ENCODE data around the gene PPP6R3. TPM values are rescaled to one million over a fixed set of nuclear protein-coding genes. Genes with fewer than 3 reads are reported as not detected.
"Not testable (repeated sequence)": the region's sequence is repeated elsewhere in the genome, so short reads cannot be mapped to it uniquely, and the experiment has no call there.

Gene PPP6R3
- polyA plus RNA-seq, 1 of the 3 experiments (the other 2 are of a cell fraction): 28.1 TPM

DNA sequence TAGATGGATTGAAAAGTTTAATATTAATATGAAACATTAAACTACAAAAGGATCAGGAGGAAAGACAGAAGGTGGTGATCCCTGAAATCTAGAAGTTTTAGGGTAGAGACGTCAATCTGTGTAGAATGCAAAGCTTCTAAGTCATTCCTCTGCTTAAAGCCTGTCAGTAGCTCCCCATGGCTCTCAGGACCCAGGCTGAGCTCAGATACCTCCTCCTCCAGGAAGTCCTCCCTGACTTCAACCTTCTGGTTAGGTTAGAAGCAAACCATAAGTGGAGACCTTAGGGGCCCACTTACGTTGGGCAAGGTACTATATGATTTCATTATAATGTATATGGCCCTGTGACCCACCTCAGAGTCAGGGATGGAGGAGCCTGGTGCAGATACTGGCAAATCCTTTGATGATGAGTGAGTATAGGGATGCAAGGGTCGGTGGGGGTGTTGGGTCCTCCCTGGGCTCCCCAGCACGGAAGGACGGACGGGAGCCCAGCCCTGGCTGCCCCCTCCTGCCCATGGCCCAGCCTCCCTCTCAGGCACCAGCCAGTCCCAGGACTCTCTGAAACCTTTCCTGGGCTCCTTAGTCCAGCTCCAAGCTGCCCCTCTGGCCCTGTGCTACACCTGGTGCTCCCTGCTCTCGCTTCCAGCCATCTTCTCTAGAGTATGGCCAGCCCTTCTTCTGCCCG lies 3.2 kb upstream of the PPP6R3 start:
- H3K4me2 ChIP-seq: no peak overlapping the region
- no peaks in the 10 kb centered on the region for H3K36me3 ChIP-seq (replicated peaks in 1 of 2; ENCODE audit: control insufficient read depth in 1 of 2, insufficient read depth in 2 of 2, low read length in 1 of 2)
- H2AFZ ChIP-seq (ENCODE audit: low read depth): no peak overlapping the region
- CTCF ChIA-PET: interaction anchor here (1.0 to 1.4 kb wide), 2 partner anchors 185 to 200 kb away, joined by 3 to 5 read pairs; partner anchors contain the start of gene C11orf24
- no peaks in the 10 kb centered on the region for H3K9me3 ChIP-seq
- POLR2A ChIA-PET: no interaction called here
- H4K20me1 ChIP-seq (ENCODE audit: insufficient read depth): peaks cover 10% of the 10 kb centered on the region
- H3K9ac ChIP-seq: no peak overlapping the region
- no peaks in the 10 kb centered on the region for H3K9me2 ChIP-seq
- no peaks in the 10 kb centered on the region for H3K27me3 ChIP-seq (ENCODE audit: insufficient read depth)
- no peak overlapping the region for H3K27ac ChIP-seq (ENCODE audit: low read depth in 2 of 2, low read length in 1 of 2)
- peaks cover 5% of the 10 kb centered on the region for H3F3A ChIP-seq (replicated peaks; ENCODE audit: insufficient read depth)
- TF ChIP-seq GATA2 (CRISPR knock-in tag; IDR thresholded peaks at IDR 0.05) (no peak), YY1 (IDR thresholded peaks at IDR 0.05; ENCODE audit: low read depth) (no peak), USF2 (IDR thresholded peaks at IDR 0.05; ENCODE audit: borderline replicate concordance, low read depth, low read length) (no peak), MEF2A (IDR thresholded peaks at IDR 0.05; ENCODE audit: borderline replicate concordance, low read depth) (no peak)
- TF ChIP-seq, protein P1, sequence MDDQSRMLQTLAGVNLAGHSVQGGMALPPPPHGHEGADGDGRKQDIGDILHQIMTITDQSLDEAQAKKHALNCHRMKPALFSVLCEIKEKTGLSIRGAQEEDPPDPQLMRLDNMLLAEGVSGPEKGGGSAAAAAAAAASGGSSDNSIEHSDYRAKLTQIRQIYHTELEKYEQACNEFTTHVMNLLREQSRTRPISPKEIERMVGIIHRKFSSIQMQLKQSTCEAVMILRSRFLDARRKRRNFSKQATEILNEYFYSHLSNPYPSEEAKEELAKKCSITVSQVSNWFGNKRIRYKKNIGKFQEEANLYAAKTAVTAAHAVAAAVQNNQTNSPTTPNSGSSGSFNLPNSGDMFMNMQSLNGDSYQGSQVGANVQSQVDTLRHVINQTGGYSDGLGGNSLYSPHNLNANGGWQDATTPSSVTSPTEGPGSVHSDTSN (IDR thresholded peaks at IDR 0.05): no peak
- no peak for DNase-seq
- peaks cover 18% of the 10 kb centered on the region for H3K79me2 ChIP-seq (ENCODE audit: insufficient read depth)
- H3K4me1 ChIP-seq (ENCODE audit: control insufficient read depth in 1 of 2, insufficient read depth in 2 of 2, low read depth in 1 of 2, low read length in 1 of 2): peaks cover 0 to 6% of the 10 kb centered on the region in 2 experiments; a peak in 1 of 4 replicates
- 71% methylated on average over 8 of the region's 8 CpGs for WGBS (ENCODE audit: low lambda C conversion rate)
- no peak overlapping the region for H3K4me3 ChIP-seq (ENCODE audit: low read depth in 2 of 2, low read length in 1 of 2)

DNA sequence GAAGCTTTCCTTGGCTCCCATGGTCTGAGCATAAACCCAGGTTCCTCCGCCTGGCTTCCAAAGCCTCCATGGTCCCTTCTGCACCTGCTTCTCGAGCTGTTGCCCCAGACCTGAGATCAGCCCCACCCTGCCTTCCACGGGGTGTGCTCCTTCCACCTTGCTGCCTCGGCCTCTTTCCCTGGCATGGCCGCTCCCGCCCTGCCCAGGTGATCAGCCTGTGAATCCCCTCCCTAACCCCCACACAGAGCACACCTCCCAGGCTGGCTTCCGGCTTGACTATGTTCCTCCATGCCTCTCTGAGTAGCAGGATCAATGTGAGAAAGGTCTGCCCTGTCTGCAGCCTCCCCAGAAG lies 2.7 kb upstream of the PPP6R3 start:
- no peak for DNase-seq
- Histone ChIP-seq H3K36me3 (replicated peaks in 1 of 2; ENCODE audit: control insufficient read depth in 1 of 2, insufficient read depth in 2 of 2, low read length in 1 of 2) (peaks cover 0 to 2% of the 10 kb centered on the region in 2 experiments), H3K9ac (no peak overlapping the region), H3K4me2 (no peak overlapping the region), H3K9me2 (no peaks in the 10 kb centered on the region), H3K27me3 (ENCODE audit: insufficient read depth) (no peaks in the 10 kb centered on the region), H3K4me1 (ENCODE audit: control insufficient read depth in 1 of 2, insufficient read depth in 2 of 2, low read depth in 1 of 2, low read length in 1 of 2) (peaks cover 0 to 10% of the 10 kb centered on the region in 2 experiments; a peak in 2 of 4 replicates), H2AFZ (ENCODE audit: low read depth) (no peak overlapping the region), H3K27ac (ENCODE audit: low read depth in 2 of 2, low read length in 1 of 2) (no peak overlapping the region), H3K9me3 (no peaks in the 10 kb centered on the region), H3K4me3 (ENCODE audit: low read depth in 2 of 2, low read length in 1 of 2) (no peak overlapping the region), H3F3A (replicated peaks; ENCODE audit: insufficient read depth) (peaks cover 5% of the 10 kb centered on the region), H3K79me2 (ENCODE audit: insufficient read depth) (peaks cover 23% of the 10 kb centered on the region), H4K20me1 (ENCODE audit: insufficient read depth) (peaks cover 15% of the 10 kb centered on the region)
- CTCF ChIA-PET: no interaction called here
- 85% methylated on average over 7 of the region's 7 CpGs for WGBS (ENCODE audit: low lambda C conversion rate)
- POLR2A ChIA-PET: no interaction called here
- TF ChIP-seq FOSL2 (IDR thresholded peaks at IDR 0.05; ENCODE audit: borderline replicate concordance, low read depth) (no peak), SIN3A (IDR thresholded peaks at IDR 0.05; ENCODE audit: borderline replicate concordance, low read depth, low read length) (no peak), EZH2phosphoT487 (IDR thresholded peaks at IDR 0.05; ENCODE audit: borderline replicate concordance, low read depth) (no peak), FOXM1 (IDR thresholded peaks at IDR 0.05; ENCODE audit: low read depth) (no peak), SMC3 (IDR thresholded peaks at IDR 0.05; ENCODE audit: low read depth, low read length) (no peak), MXI1 (IDR thresholded peaks at IDR 0.05; ENCODE audit: low read depth, low read length) (no peak), MEF2A (IDR thresholded peaks at IDR 0.05; ENCODE audit: borderline replicate concordance, low read depth) (no peak)
- TF ChIP-seq, protein P2, sequence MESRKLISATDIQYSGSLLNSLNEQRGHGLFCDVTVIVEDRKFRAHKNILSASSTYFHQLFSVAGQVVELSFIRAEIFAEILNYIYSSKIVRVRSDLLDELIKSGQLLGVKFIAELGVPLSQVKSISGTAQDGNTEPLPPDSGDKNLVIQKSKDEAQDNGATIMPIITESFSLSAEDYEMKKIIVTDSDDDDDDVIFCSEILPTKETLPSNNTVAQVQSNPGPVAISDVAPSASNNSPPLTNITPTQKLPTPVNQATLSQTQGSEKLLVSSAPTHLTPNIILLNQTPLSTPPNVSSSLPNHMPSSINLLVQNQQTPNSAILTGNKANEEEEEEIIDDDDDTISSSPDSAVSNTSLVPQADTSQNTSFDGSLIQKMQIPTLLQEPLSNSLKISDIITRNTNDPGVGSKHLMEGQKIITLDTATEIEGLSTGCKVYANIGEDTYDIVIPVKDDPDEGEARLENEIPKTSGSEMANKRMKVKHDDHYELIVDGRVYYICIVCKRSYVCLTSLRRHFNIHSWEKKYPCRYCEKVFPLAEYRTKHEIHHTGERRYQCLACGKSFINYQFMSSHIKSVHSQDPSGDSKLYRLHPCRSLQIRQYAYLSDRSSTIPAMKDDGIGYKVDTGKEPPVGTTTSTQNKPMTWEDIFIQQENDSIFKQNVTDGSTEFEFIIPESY (IDR thresholded peaks at IDR 0.05; ENCODE audit: borderline replicate concordance, low read depth): no peak

GRCh38 chr11:68458340-68458739 lies 2.2 kb upstream of the PPP6R3 start:
- H3K27me3 ChIP-seq (ENCODE audit: insufficient read depth); DNase-seq; H2AFZ ChIP-seq (ENCODE audit: low read depth); H3K9me2 ChIP-seq; POLR2A ChIA-PET; H3F3A ChIP-seq (replicated peaks; ENCODE audit: insufficient read depth); H3K36me3 ChIP-seq (replicated peaks in 1 of 2; ENCODE audit: control insufficient read depth in 1 of 2, insufficient read depth in 2 of 2, low read length in 1 of 2); H3K4me3 ChIP-seq (ENCODE audit: low read depth in 2 of 2, low read length in 1 of 2); CTCF ChIA-PET; H3K9me3 ChIP-seq; H3K9ac ChIP-seq; H3K27ac ChIP-seq (ENCODE audit: low read depth in 2 of 2, low read length in 1 of 2); H3K4me2 ChIP-seq: not testable (repeated sequence)
- peaks cover 20% of the 10 kb centered on the region for H4K20me1 ChIP-seq (ENCODE audit: insufficient read depth)
- peaks cover 0 to 13% of the 10 kb centered on the region in 2 experiments; a peak in 2 of 4 replicates for H3K4me1 ChIP-seq (ENCODE audit: control insufficient read depth in 1 of 2, insufficient read depth in 2 of 2, low read depth in 1 of 2, low read length in 1 of 2)
- WGBS (ENCODE audit: low lambda C conversion rate): 92% methylated on average over 6 of the region's 6 CpGs
- peaks cover 28% of the 10 kb centered on the region for H3K79me2 ChIP-seq (ENCODE audit: insufficient read depth)

Data from SK-N-SH (cell line).